ENCODE data around the gene RPS6KA1. TPM values are rescaled to one million over a fixed set of nuclear protein-coding genes. Genes with fewer than 3 reads are reported as not detected.

The RPS6KA1 gene
- total and polyA plus RNA-seq, 2 donors from 2014 or later: 39.5 to 58.1 TPM

- Histone ChIP-seq H3K27ac (ENCODE audit: low read depth in 2 of 2, low read length in 2 of 2) (no peak overlapping the region), H3K9me3 (ENCODE audit: control insufficient read depth in 2 of 3, insufficient read depth in 1 of 3, low read length in 3 of 3) (no peaks in the 10 kb centered on the region), H3K27me3 (ENCODE audit: control insufficient read depth, insufficient read depth, low read length) (no peaks in the 10 kb centered on the region), H3K9ac (ENCODE audit: low read length in 3 of 3) (no peak overlapping the region), H3K4me1 (ENCODE audit: control insufficient read depth in 2 of 3, insufficient read depth in 2 of 3, low read depth in 1 of 3, low read length in 3 of 3) (no peaks in the 10 kb centered on the region), H3K4me3 (ENCODE audit: low read length in 3 of 3) (no peak overlapping the region), H3K36me3 (ENCODE audit: control insufficient read depth in 2 of 3, insufficient read depth in 3 of 3, low read length in 3 of 3) (peaks cover 0 to 25% (median 9%) of the 10 kb centered on the region in 3 donors)
- no peak for FAIRE-seq
- intact Hi-C loops (cut with DNase I): no loop called here
- no peak for TF ChIP-seq CTCF (IDR thresholded peaks at IDR 0.05; ENCODE audit: borderline replicate concordance, extremely low read depth, insufficient read depth)
- DNase-seq: peak in 1 of 5 donors; percentile 55
Measured at GRCh38 chr1:26574719-26575251, 45.2 kb downstream of the RPS6KA1 start.

GRCh38 chr1:26575348-26575747 is 45.8 kb downstream of the RPS6KA1 start:
- intact Hi-C loops (cut with DNase I): no loop called here
- TF ChIP-seq CTCF (IDR thresholded peaks at IDR 0.05; ENCODE audit: borderline replicate concordance, extremely low read depth, insufficient read depth): no peak
- FAIRE-seq (no peak), DNase-seq (peak in 1 of 5 donors; percentile 41)
- Histone ChIP-seq H3K36me3 (ENCODE audit: control insufficient read depth in 2 of 3, insufficient read depth in 3 of 3, low read length in 3 of 3) (peaks cover 0 to 23% (median 8%) of the 10 kb centered on the region in 3 donors), H3K27me3 (ENCODE audit: control insufficient read depth, insufficient read depth, low read length) (no peaks in the 10 kb centered on the region), H3K4me1 (ENCODE audit: control insufficient read depth in 2 of 3, insufficient read depth in 2 of 3, low read depth in 1 of 3, low read length in 3 of 3) (no peaks in the 10 kb centered on the region), H3K9ac (ENCODE audit: low read length in 3 of 3) (no peak overlapping the region), H3K27ac (ENCODE audit: low read depth in 2 of 2, low read length in 2 of 2) (no peak overlapping the region), H3K9me3 (ENCODE audit: control insufficient read depth in 2 of 3, insufficient read depth in 1 of 3, low read length in 3 of 3) (no peaks in the 10 kb centered on the region), H3K4me3 (ENCODE audit: low read length in 3 of 3) (no peak overlapping the region)

GRCh38 chr1:26578167-26578566 is 48.6 kb downstream of the RPS6KA1 start:
- H3K27ac ChIP-seq (ENCODE audit: low read depth in 2 of 2, low read length in 2 of 2): no peak overlapping the region
- H3K36me3 ChIP-seq (ENCODE audit: control insufficient read depth in 2 of 3, insufficient read depth in 3 of 3, low read length in 3 of 3): peaks cover 0 to 7% (median 1%) of the 10 kb centered on the region in 3 donors
- FAIRE-seq: no peak
- H3K9ac ChIP-seq (ENCODE audit: low read length in 3 of 3): no peak overlapping the region
- no peak overlapping the region for H3K4me3 ChIP-seq (ENCODE audit: low read length in 3 of 3)
- no peak for TF ChIP-seq CTCF (IDR thresholded peaks at IDR 0.05; ENCODE audit: borderline replicate concordance, extremely low read depth, insufficient read depth)
- DNase-seq: peak in 1 of 5 donors; percentile 26
- intact Hi-C loops (cut with DNase I): no loop called here
- no peaks in the 10 kb centered on the region for H3K4me1 ChIP-seq (ENCODE audit: control insufficient read depth in 2 of 3, insufficient read depth in 2 of 3, low read depth in 1 of 3, low read length in 3 of 3)
- H3K27me3 ChIP-seq (ENCODE audit: control insufficient read depth, insufficient read depth, low read length): no peaks in the 10 kb centered on the region
- H3K9me3 ChIP-seq (ENCODE audit: control insufficient read depth in 2 of 3, insufficient read depth in 1 of 3, low read length in 3 of 3): no peaks in the 10 kb centered on the region

GRCh38 chr1:26579681-26580111 is 50.1 kb downstream of the RPS6KA1 start:
- Histone ChIP-seq H3K4me1 (ENCODE audit: control insufficient read depth in 2 of 3, insufficient read depth in 2 of 3, low read depth in 1 of 3, low read length in 3 of 3) (no peaks in the 10 kb centered on the region), H3K4me3 (ENCODE audit: low read length in 3 of 3) (no peak overlapping the region), H3K27me3 (ENCODE audit: control insufficient read depth, insufficient read depth, low read length) (no peaks in the 10 kb centered on the region), H3K9me3 (ENCODE audit: control insufficient read depth in 2 of 3, insufficient read depth in 1 of 3, low read length in 3 of 3) (no peaks in the 10 kb centered on the region), H3K9ac (ENCODE audit: low read length in 3 of 3) (no peak overlapping the region), H3K27ac (ENCODE audit: low read depth in 2 of 2, low read length in 2 of 2) (no peak overlapping the region), H3K36me3 (ENCODE audit: control insufficient read depth in 2 of 3, insufficient read depth in 3 of 3, low read length in 3 of 3) (peaks cover 0 to 4% (median 0%) of the 10 kb centered on the region in 3 donors)
- no peak for FAIRE-seq
- no peak for TF ChIP-seq CTCF (IDR thresholded peaks at IDR 0.05; ENCODE audit: borderline replicate concordance, extremely low read depth, insufficient read depth)
- intact Hi-C loops (cut with DNase I): no loop called here
- no peak for DNase-seq
